ENCODE data around the gene CHDH.

The CHDH gene

DNA sequence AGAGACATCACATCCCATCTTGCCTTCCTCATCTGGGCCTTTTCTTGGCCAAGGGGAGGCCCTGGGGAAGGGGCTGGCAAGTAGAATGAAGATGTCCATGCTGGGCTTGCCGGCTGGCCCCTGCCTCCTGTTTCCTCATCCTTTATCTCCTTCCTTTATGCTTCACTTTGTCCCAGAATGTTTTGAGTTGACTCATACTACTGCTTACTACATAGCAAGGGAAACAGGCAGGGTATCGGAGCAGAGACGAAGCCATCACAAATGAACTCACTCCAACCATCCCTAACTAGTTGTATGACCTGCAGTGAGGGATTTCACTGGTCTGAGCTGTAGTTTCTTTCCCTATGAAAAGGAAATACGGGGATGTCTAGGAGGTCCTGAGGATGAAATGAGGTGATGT is 66.0 kb downstream of the CHDH start:
- TF ChIP-seq, protein P1, sequence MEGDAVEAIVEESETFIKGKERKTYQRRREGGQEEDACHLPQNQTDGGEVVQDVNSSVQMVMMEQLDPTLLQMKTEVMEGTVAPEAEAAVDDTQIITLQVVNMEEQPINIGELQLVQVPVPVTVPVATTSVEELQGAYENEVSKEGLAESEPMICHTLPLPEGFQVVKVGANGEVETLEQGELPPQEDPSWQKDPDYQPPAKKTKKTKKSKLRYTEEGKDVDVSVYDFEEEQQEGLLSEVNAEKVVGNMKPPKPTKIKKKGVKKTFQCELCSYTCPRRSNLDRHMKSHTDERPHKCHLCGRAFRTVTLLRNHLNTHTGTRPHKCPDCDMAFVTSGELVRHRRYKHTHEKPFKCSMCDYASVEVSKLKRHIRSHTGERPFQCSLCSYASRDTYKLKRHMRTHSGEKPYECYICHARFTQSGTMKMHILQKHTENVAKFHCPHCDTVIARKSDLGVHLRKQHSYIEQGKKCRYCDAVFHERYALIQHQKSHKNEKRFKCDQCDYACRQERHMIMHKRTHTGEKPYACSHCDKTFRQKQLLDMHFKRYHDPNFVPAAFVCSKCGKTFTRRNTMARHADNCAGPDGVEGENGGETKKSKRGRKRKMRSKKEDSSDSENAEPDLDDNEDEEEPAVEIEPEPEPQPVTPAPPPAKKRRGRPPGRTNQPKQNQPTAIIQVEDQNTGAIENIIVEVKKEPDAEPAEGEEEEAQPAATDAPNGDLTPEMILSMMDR (IDR thresholded peaks at IDR 0.05; ENCODE audit: control insufficient read depth, extremely low read depth, insufficient read depth), result no peak
- DNase-seq (ENCODE audit: low read depth), result no peak
- no peak overlapping the region for H3K4me3 ChIP-seq (ENCODE audit: low read depth, low read length)

DNA sequence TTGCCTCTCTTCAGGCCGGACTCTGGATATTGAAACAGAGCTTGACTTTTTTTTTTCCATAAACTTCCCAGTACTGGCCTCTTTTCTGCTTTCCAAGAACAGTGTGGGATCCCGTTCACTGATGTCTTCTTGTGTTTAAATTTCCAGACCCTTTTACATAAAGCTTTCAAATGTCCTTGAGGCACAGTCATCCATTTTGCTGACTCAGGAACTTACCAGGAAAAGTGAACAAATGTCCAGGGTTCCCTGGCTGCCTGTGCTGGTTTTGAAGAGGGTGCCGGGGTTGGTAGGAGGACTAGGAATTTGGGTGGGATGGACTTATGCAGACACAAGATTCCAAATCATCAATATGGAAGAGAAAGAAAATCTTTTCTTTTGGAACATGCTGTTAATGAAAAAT is 68.1 kb downstream of the CHDH start:
- DNase-seq (ENCODE audit: low read depth), result no peak
- H3K4me3 ChIP-seq (ENCODE audit: low read depth, low read length), result no peak overlapping the region
- TF ChIP-seq, protein P1 (IDR thresholded peaks at IDR 0.05; ENCODE audit: control insufficient read depth, extremely low read depth, insufficient read depth), result no peak

DNA sequence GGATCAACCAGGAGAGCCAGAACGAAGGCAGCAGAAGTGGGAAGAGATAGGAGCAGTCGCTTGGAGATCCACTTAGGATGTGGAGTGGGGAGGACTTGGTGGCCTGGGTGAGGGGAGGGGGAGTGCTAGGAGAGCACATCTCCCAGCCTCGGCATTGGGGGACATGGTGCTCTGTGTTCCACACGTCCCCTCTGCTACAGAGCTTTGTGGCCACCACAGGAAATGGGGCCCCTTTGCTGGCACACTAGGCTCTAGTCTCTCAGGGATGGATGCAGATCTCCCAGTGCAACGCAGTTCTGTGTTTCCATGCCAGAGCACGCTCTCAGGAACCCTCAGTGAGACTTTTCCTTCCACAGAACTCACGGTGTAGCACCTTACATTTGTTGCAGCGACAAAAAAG is 68.8 kb downstream of the CHDH start:
- TF ChIP-seq, protein P1 (IDR thresholded peaks at IDR 0.05; ENCODE audit: control insufficient read depth, extremely low read depth, insufficient read depth), result no peak
- no peak overlapping the region for H3K4me3 ChIP-seq (ENCODE audit: low read depth, low read length)
- DNase-seq (ENCODE audit: low read depth), result no peak

DNA sequence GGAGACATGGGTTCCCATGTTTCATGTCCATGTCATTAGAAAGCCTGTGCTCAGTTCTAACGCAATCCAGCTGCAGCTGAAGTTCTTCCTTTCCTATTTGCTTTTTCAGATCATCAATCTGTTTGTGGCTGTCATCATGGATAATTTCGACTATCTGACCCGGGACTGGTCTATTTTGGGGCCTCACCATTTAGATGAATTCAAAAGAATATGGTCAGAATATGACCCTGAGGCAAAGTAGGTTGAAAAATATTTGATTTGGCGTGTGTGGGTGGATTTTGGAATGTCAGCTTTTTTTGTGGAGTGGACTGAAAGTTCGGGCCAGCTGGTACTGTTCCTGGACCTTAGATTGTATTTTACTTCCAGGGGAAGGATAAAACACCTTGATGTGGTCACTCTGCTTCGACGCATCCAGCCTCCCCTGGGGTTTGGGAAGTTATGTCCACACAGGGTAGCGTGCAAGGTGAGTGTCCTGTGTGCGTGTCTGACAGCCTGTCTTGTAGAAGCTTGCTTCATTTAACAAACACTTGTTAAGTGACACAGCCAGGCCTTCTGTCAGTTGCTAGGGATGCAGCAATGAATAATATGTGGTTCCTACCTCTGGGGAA is 69.6 kb downstream of the CHDH start:
- H3K4me3 ChIP-seq (ENCODE audit: low read depth, low read length), result no peak overlapping the region
- TF ChIP-seq, protein P1 (IDR thresholded peaks at IDR 0.05; ENCODE audit: control insufficient read depth, extremely low read depth, insufficient read depth), result no peak
- DNase-seq (ENCODE audit: low read depth), result no peak

DNA sequence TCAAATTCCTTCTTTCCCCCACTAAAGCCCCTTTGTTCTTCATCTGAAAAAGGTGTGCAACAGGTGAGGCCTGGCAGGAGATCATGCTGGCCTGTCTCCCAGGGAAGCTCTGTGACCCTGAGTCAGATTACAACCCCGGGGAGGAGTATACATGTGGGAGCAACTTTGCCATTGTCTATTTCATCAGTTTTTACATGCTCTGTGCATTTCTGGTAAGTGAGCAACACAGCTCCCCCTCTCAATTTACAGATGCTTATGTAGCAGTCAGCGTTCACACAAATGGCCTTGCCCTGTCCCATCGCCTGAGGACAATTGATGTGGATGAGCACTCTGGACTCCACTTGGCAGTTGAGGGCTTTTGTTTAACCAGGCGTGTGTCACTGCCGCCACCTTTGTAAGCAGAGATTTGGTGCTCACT is 70.4 kb downstream of the CHDH start:
- TF ChIP-seq, protein P1 (IDR thresholded peaks at IDR 0.05; ENCODE audit: control insufficient read depth, extremely low read depth, insufficient read depth), result no peak
- DNase-seq (ENCODE audit: low read depth), result no peak
- no peak overlapping the region for H3K4me3 ChIP-seq (ENCODE audit: low read depth, low read length)

DNA sequence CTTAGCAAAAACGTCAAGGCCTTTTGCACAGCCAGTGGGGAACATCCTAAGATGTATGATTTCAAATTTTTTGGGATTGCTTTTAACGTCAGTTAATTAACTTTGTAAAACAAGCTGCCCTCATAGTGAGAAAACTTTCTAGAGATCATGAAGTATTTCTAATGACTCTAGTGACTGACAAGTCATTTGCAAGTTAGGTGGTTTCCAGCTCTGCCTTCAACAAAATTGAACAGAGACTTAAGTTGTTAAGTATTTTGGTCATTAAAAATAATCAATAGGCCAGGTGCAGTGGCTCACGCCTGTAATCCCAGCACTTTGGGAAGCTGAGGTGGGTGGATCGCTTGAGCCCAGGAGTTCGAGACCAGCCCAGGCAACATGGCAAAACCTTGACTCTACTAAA is 71.2 kb downstream of the CHDH start:
- H3K4me3 ChIP-seq (ENCODE audit: low read depth, low read length), result no peak overlapping the region
- TF ChIP-seq, protein P1 (IDR thresholded peaks at IDR 0.05; ENCODE audit: control insufficient read depth, extremely low read depth, insufficient read depth), result no peak
- DNase-seq (ENCODE audit: low read depth), result no peak

DNA sequence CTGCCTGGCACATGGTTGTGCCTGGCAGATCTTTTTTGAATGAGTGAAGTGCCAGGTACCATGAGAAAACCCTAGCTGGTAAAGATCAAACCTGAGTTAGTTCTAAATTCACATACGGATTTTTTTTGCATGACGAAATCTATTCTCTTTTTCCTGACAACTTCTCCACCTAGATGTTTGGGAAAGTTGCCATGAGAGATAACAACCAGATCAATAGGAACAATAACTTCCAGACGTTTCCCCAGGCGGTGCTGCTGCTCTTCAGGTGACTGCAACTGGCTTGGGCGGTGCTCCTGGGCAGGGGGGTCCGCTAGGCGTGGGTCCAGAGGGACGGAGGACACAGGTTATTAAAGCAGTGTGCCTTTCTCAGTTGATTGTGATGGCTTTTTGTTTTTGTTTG is 71.8 kb downstream of the CHDH start:
- TF ChIP-seq, protein P1 (IDR thresholded peaks at IDR 0.05; ENCODE audit: control insufficient read depth, extremely low read depth, insufficient read depth), result no peak
- no peak for DNase-seq (ENCODE audit: low read depth)
- H3K4me3 ChIP-seq (ENCODE audit: low read depth, low read length), result no peak overlapping the region
